Prostate gland (tissue), 2 donors: ENCODE results near the gene FBXL7. TPM values are rescaled to one million over a fixed set of nuclear protein-coding genes. Genes with fewer than 3 reads are reported as not detected.

Source experiments
- DNase-seq: peaks from one replicate; pipeline ENCODE4 v3.0.0-alpha.2; 2019; ENCODE audit warnings: low spot score
- H3K27ac ChIP-seq, 2 donors: fragments of 200-600 bp; sonication (generic); 2 replicates each; pipeline ENCODE4 v1.5.1; 2017 to 2019
- H3K27me3 ChIP-seq: fragments of 200-600 bp; sonication (generic); replicated peaks from 2 replicates; pipeline ENCODE4 v1.5.1; 2019; ENCODE audit not compliant: insufficient read depth
- H3K36me3 ChIP-seq, 2 donors: fragments of 200-600 bp; sonication (generic); 1 replicate in 1 of 2; 2 replicates in 1 of 2; pipeline versions ENCODE4 v1.5.1 to v1.8.1; 2017 to 2019
- H3K4me1 ChIP-seq: fragments of 200-600 bp; sonication (generic); replicated peaks from 2 replicates; pipeline ENCODE4 v1.5.1; 2019
- H3K4me3 ChIP-seq, 2 donors: fragments of 200-600 bp; sonication (generic); 2 replicates each; pipeline ENCODE4 v1.5.1; 2017 to 2019
- H3K9me3 ChIP-seq: fragments of 200-600 bp; sonication (generic); 2 replicates; pipeline ENCODE4 v1.5.1; 2017
- POLR2A ChIP-seq: fragments of 450-650 bp; IDR thresholded peaks from one replicate; pipeline ENCODE4 v1.6.1; 2016; ENCODE audit warnings: antibody characterized with exemption, mild to moderate bottlenecking
- POLR2AphosphoS5 ChIP-seq: sonication (generic); formaldehyde crosslinking; IDR thresholded peaks from one replicate; pipeline ENCODE4 v1.6.1; 2017; ENCODE audit warnings: antibody characterized with exemption
- WGBS: methylation state at CpG from one replicate; pipeline ENCODE4 v1.1.5; 2018; 5-methylcytosine and 5-hydroxymethylcytosine counted together
- intact Hi-C: fragments of 100-400 bp; cut with DNase I; formaldehyde crosslinking; loops from one replicate; pipeline ENCODE4 v1.14.2; 2022
- total RNA-seq, 2 donors: library from RNA; depleted of rRNA; stranded (reverse); fragments of >200 nt; gene quantifications; one replicate each; pipeline ENCODE4 v1.1.0, GENCODE V29; 2016
- TF ChIP-seq, protein P1 (sequence below), 4 experiments: fragments of 200-600 bp in 2 of 4; fragments of 450-650 bp in 2 of 4; sonication (generic) in 2 of 4; IDR thresholded peaks; 1 replicate in 3 of 4; 2 replicates in 1 of 4; pipeline ENCODE4 v1.5.1; 2016 to 2019; ENCODE audit warnings: antibody characterized with exemption in 4 of 4, mild to moderate bottlenecking in 2 of 4, moderate library complexity in 2 of 4

The FBXL7 gene
- total RNA-seq, 2 donors from 2014 or later = 21.2 to 24.2 TPM

DNA sequence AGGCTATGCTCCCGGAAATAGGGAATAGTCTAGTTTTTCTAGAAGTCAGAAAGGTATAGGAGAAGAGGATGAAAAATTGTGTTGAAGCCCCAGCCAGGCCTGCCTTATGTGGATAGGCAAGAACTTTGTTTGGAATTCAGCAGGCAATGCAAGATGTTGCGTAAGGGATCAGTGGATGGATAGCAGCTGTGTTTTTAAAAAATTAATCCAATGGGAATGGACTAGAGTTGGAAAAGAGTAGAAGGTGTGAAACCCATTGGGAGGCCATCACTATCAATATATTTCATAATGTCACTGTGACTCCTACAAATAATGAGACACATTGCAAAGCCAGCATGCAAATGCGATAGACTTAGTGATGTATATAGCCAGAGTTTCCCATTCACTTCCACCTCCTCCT, 397.7 kb downstream of the FBXL7 start:
- no peak for DNase-seq
- WGBS = 95% methylated on average over 3 of the region's 3 CpGs
- Histone ChIP-seq H3K9me3 (no peaks in the 10 kb centered on the region), H3K27ac (no peak overlapping the region), H3K4me3 (no peak overlapping the region), H3K36me3 (no peaks in the 10 kb centered on the region), H3K27me3 (no peaks in the 10 kb centered on the region), H3K4me1 (peaks cover 9% of the 10 kb centered on the region)
- intact Hi-C loops = no loop called here
- TF ChIP-seq, protein P1, sequence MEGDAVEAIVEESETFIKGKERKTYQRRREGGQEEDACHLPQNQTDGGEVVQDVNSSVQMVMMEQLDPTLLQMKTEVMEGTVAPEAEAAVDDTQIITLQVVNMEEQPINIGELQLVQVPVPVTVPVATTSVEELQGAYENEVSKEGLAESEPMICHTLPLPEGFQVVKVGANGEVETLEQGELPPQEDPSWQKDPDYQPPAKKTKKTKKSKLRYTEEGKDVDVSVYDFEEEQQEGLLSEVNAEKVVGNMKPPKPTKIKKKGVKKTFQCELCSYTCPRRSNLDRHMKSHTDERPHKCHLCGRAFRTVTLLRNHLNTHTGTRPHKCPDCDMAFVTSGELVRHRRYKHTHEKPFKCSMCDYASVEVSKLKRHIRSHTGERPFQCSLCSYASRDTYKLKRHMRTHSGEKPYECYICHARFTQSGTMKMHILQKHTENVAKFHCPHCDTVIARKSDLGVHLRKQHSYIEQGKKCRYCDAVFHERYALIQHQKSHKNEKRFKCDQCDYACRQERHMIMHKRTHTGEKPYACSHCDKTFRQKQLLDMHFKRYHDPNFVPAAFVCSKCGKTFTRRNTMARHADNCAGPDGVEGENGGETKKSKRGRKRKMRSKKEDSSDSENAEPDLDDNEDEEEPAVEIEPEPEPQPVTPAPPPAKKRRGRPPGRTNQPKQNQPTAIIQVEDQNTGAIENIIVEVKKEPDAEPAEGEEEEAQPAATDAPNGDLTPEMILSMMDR (IDR thresholded peaks at IDR 0.05) = no peak
- TF ChIP-seq POLR2AphosphoS5 (no peak), POLR2A (no peak)

DNA sequence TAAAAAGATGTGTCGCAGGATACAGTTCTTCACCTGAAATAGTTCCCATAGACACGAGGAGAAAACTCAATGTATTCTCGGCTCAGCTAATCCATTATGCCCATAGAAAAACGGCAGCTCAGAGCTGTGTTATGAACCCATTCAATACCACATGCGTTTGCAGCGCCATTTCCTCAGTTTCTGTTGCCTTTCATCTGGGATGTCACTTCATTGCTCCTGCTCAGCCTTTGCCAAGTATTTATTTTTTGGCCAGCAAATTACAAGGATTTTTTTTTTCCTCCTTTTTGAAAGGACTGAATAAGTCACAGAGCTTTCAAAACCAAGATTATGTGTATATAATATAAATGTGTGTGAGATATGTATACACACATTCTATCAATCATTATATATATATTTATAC, 398.7 kb downstream of the FBXL7 start:
- Histone ChIP-seq H3K27me3 (no peaks in the 10 kb centered on the region), H3K4me3 (no peak overlapping the region), H3K27ac (no peak overlapping the region), H3K36me3 (no peaks in the 10 kb centered on the region), H3K4me1 (peaks cover 9% of the 10 kb centered on the region), H3K9me3 (no peaks in the 10 kb centered on the region)
- TF ChIP-seq POLR2A (no peak), POLR2AphosphoS5 (no peak)
- TF ChIP-seq, protein P1 (IDR thresholded peaks at IDR 0.05) = no peak
- DNase-seq = no peak
- intact Hi-C loops = no loop called here
- WGBS = 91% methylated on average over 6 of the region's 6 CpGs

DNA sequence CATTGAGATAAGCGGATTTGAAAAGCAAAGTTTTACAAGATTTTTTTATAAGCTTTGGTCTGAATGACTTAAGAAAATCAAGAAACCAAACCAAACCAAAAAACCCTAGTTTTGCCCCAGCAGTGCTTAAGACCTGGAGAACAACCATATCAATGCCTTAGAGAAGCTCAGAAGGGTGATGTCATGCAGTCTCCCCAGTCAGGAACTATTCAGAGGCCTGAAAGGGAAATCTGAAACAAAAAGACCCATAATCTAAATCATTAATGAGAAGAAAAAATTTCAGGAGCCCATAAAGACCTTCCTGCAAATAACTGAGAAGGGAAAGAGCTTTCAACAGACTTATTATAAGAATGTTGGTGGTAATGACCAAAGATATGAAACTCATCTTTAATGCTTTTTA, 399.5 kb downstream of the FBXL7 start:
- peaks cover 9% of the 10 kb centered on the region for H3K4me1 ChIP-seq
- no peaks in the 10 kb centered on the region for H3K36me3 ChIP-seq
- intact Hi-C loops = no loop called here
- TF ChIP-seq, protein P1 (IDR thresholded peaks at IDR 0.05) = no peak
- TF ChIP-seq POLR2AphosphoS5 (no peak), POLR2A (no peak)
- DNase-seq = no peak
- H3K4me3 ChIP-seq = no peak overlapping the region
- 95% methylated on average over 1 of the region's 1 CpG for WGBS
- H3K27ac ChIP-seq = no peak overlapping the region
- H3K27me3 ChIP-seq = no peaks in the 10 kb centered on the region
- H3K9me3 ChIP-seq = no peaks in the 10 kb centered on the region

DNA sequence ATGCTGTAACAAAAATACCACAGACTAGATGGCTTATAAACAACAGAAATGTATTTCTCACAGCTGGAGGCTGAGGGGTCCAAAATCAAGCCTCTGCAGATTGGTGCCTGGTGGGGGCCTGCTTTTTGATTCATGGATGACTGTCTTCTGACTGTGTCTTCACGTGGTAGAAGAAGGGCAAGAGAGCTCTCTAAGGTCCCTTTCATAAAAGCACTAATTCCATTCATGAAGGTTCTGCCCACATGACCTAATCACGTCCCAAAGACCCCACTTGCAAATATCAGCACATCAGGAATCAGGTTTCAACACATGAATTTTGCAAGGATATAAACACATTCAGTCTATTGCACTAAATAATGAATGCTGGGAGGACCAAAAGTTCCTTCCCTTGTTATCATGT, 401.2 kb downstream of the FBXL7 start:
- 61% methylated on average over 2 of the region's 2 CpGs for whole genome bisulfite sequencing
- TF ChIP-seq POLR2AphosphoS5 = no peak
- no peak for TF ChIP-seq POLR2A
- TF ChIP-seq, protein P1 (IDR thresholded peaks at IDR 0.05) = no peak
- Histone ChIP-seq H3K9me3 (no peaks in the 10 kb centered on the region), H3K4me1 (peaks cover 9% of the 10 kb centered on the region), H3K4me3 (no peak overlapping the region), H3K27me3 (no peaks in the 10 kb centered on the region), H3K36me3 (no peaks in the 10 kb centered on the region), H3K27ac (no peak overlapping the region)
- intact Hi-C loops = no loop called here
- no peak for DNase-seq

DNA sequence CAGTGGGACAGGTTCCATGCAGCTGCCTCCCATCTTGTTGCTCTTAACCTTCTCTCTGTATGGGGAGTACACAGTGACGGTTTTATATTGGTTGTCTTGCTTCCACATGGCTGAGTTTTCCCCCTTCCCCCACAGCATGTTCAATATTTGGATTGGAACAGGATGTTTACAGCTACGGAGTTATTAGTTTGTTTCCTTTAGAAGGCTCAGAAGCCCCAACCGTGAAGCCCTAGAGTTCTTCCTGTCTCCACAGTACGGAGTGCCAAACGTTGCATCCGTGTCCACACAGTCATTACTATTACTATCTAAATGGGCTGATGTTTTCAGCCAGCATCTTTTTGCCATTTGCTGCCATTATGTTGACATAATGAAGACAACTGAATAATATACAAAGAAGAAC, 402.1 kb downstream of the FBXL7 start:
- TF ChIP-seq POLR2A (no peak), POLR2AphosphoS5 (peak; percentile 62)
- TF ChIP-seq, protein P1 (IDR thresholded peaks at IDR 0.05) = no peak
- peaks cover 9% of the 10 kb centered on the region for H3K4me1 ChIP-seq
- H3K4me3 ChIP-seq = no peak overlapping the region
- DNase-seq = peak; percentile 48
- H3K27me3 ChIP-seq = no peaks in the 10 kb centered on the region
- no peaks in the 10 kb centered on the region for H3K36me3 ChIP-seq
- 46% methylated on average over 6 of the region's 6 CpGs for WGBS
- peak overlapping the region in 1 of 2 donors; percentile 12 for H3K27ac ChIP-seq
- intact Hi-C loops = no loop called here
- no peaks in the 10 kb centered on the region for H3K9me3 ChIP-seq
